Caco-2 (cell line): Measurements from ENCODE around the gene BAIAP3. TPM values are rescaled to one million over a fixed set of nuclear protein-coding genes. Genes with fewer than 3 reads are reported as not detected.
A peak's percentile ranks its signal among the peaks of the same experiment; 100 is the strongest.

Experiments
- BruUV-seq: library from RNA; stranded (reverse); fragments of 400-500 nt; replicated peaks from 2 replicates; lab custom pipeline; 2021; lab: Mats Ljungman, UMichigan
- CTCF ChIA-PET: fragments of 300-600 bp; sonication (Branson Sonifier 250); formaldehyde crosslinking; loops from one replicate; lab custom pipeline; 2022; ENCODE audit warnings: antibody characterized with exemption; lab: Charles Lee
- POLR2A ChIA-PET: fragments of 300-600 bp; sonication (Branson Sonifier 250); formaldehyde crosslinking; loops from one replicate; lab custom pipeline; 2022; ENCODE audit warnings: antibody characterized with exemption; lab: Charles Lee
- DNase-seq, 2 experiments: peaks; one replicate each; pipeline versions ENCODE4 v3.0.0 to v3.0.0-alpha.2; 2020 to 2022
- H3K27me3 ChIP-seq: replicated peaks from 2 replicates; pipeline ENCODE4 v1.6.0; 2011; ENCODE audit warnings: low read length; ENCODE audit not compliant: control insufficient read depth, insufficient read depth
- H3K36me3 ChIP-seq: 2 replicates; pipeline ENCODE4 v1.5.1; 2011; ENCODE audit warnings: low read length; ENCODE audit not compliant: control insufficient read depth, insufficient read depth
- H3K4me1 ChIP-seq: fragments of 250-450 bp; sonication (Bioruptor Pico); 2 replicates; pipeline ENCODE4 v1.5.1; 2020; ENCODE audit warnings: mild to moderate bottlenecking
- H3K4me3 ChIP-seq: 2 replicates; pipeline ENCODE4 v1.5.1; 2011; ENCODE audit warnings: low read depth, mild to moderate bottlenecking, control low read depth, low read length
- H3K9me3 ChIP-seq: fragments of 250-450 bp; sonication (Bioruptor Pico); 2 replicates; pipeline ENCODE4 v1.5.1; 2020; ENCODE audit warnings: mild to moderate bottlenecking, moderate library complexity
- H3K27ac Mint-ChIP-seq: one replicate; pipeline ENCODE4 v1.8.0; 2022; ENCODE audit warnings: mixed read lengths; ENCODE audit not compliant: unreplicated experiment
- H3K27me3 Mint-ChIP-seq: one replicate; pipeline ENCODE4 v1.8.0; 2022; ENCODE audit warnings: mixed read lengths; ENCODE audit not compliant: insufficient read depth, unreplicated experiment
- H3K36me3 Mint-ChIP-seq: one replicate; pipeline ENCODE4 v1.8.0; 2022; ENCODE audit warnings: mild to moderate bottlenecking, mixed read lengths; ENCODE audit not compliant: insufficient read depth, unreplicated experiment
- H3K4me1 Mint-ChIP-seq: one replicate; pipeline ENCODE4 v1.8.0; 2022; ENCODE audit warnings: low read depth, mixed read lengths; ENCODE audit not compliant: unreplicated experiment
- H3K4me3 Mint-ChIP-seq: one replicate; pipeline ENCODE4 v1.8.0; 2022; ENCODE audit warnings: mild to moderate bottlenecking, moderate library complexity, mixed read lengths; ENCODE audit not compliant: unreplicated experiment
- H3K9me3 Mint-ChIP-seq: one replicate; pipeline ENCODE4 v1.8.0; 2022; ENCODE audit warnings: mixed read lengths; ENCODE audit not compliant: unreplicated experiment
- CTCF ChIP-seq, 2 experiments: fragments of 200-600 bp in 1 of 2; IDR thresholded peaks; 1 replicate in 1 of 2; 2 replicates in 1 of 2; pipeline versions ENCODE4 v1.5.1 to v1.8.0; 2011 to 2022; ENCODE audit warnings: antibody characterized with exemption in 1 of 2, control low read depth in 1 of 2, inconsistent platforms in 1 of 2, low read depth in 1 of 2, low read length in 1 of 2, mild to moderate bottlenecking in 1 of 2, moderate library complexity in 1 of 2; ENCODE audit not compliant: insufficient read depth in 1 of 2, severe bottlenecking in 1 of 2, unreplicated experiment in 1 of 2
- intact Hi-C: fragments of 100-400 bp; cut with micrococcal nuclease; formaldehyde crosslinking; loops from one replicate; pipeline ENCODE4 v1.10.0; 2022; ENCODE audit not compliant: unreplicated experiment
- total RNA-seq: library from RNA; stranded (reverse); gene quantifications from 2 replicates; pipeline ENCODE4 v1.2.3, GENCODE V29; 2022

BAIAP3 gene
- total RNA-seq, 1 experiment from 2014 or later: 5.0 TPM

DNA sequence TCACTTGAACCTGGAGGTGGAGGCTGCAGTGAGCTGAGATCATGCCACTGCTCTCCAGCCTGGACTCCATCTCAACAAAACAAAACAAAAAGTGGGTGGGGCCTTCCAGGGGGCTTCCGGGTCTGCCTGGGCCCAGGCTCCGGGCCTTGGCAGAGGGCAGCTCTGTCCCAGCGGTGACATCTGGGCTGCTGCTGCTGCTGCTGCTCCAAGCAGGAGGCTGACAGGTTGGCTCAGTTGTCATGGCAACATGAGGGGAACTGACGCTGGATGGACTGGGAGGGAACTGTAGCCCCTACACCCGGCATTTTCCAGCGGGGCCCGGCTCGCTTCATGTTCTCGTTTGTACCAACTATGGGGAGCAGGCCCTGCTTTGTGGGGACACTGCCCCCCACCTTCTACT, 4.0 kb downstream of the BAIAP3 start:
- H3K36me3 Mint-ChIP-seq: no peaks in the 10 kb centered on the region
- ChIA-PET POLR2A (no interaction called here), CTCF (interaction anchor here (0.5 kb wide), 1 partner anchor 122 kb away, joined by 4 read pairs; no protein-coding TSS in a partner anchor)
- Histone ChIP-seq H3K9me3 (no peaks in the 10 kb centered on the region), H3K36me3 (no peaks in the 10 kb centered on the region), H3K4me3 (no peak overlapping the region), H3K27me3 (peaks cover 1% of the 10 kb centered on the region; the same call in 1 of the 2 replicates), H3K4me1 (peaks cover 4% of the 10 kb centered on the region; the same call in 1 of the 2 replicates)
- intact Hi-C loops: no loop called here
- no peak overlapping the region for H3K4me3 Mint-ChIP-seq
- DNase-seq: no peak
- H3K9me3 Mint-ChIP-seq: no peaks in the 10 kb centered on the region
- peaks cover 3% of the 10 kb centered on the region for H3K27me3 Mint-ChIP-seq
- no peaks in the 10 kb centered on the region for H3K4me1 Mint-ChIP-seq
- no TSS peak for BruUV-seq
- no peak overlapping the region for H3K27ac Mint-ChIP-seq
- TF ChIP-seq CTCF (IDR thresholded peaks at IDR 0.05; ENCODE audit: insufficient read depth in 1 of 2, low read depth in 1 of 2, low read length in 1 of 2, severe bottlenecking in 1 of 2, unreplicated experiment in 1 of 2): no peak

GRCh38 chr16:1338119-1338730, 4.8 kb downstream of the BAIAP3 start:
- peaks cover 1% of the 10 kb centered on the region; the same call in 1 of the 2 replicates for H3K27me3 ChIP-seq
- intact Hi-C loops: no loop called here
- DNase-seq: peak; percentile 64 to 75
- Mint-ChIP-seq H3K27me3 (peaks cover 3% of the 10 kb centered on the region), H3K36me3 (peaks cover 4% of the 10 kb centered on the region), H3K4me3 (no peak overlapping the region), H3K4me1 (peaks cover 3% of the 10 kb centered on the region), H3K9me3 (no peaks in the 10 kb centered on the region), H3K27ac (no peak overlapping the region)
- peaks cover 4% of the 10 kb centered on the region; the same call in 1 of the 2 replicates for H3K4me1 ChIP-seq
- no peaks in the 10 kb centered on the region for H3K36me3 ChIP-seq
- POLR2A ChIA-PET: no interaction called here
- TF ChIP-seq CTCF (IDR thresholded peaks at IDR 0.05; ENCODE audit: insufficient read depth in 1 of 2, low read depth in 1 of 2, low read length in 1 of 2, severe bottlenecking in 1 of 2, unreplicated experiment in 1 of 2): peak; percentile 61 to 79
- H3K4me3 ChIP-seq: no peak overlapping the region
- CTCF ChIA-PET: interaction anchor here (0.5 kb wide), 2 partner anchors 9 to 123 kb away, joined by 3 to 4 read pairs; no protein-coding TSS in a partner anchor
- no TSS peak for BruUV-seq
- no peaks in the 10 kb centered on the region for H3K9me3 ChIP-seq

GRCh38 chr16:1338855-1339675, 5.6 kb downstream of the BAIAP3 start:
- peaks cover 3% of the 10 kb centered on the region for H3K27me3 Mint-ChIP-seq
- H3K4me1 Mint-ChIP-seq: peaks cover 8% of the 10 kb centered on the region
- H3K27ac Mint-ChIP-seq: no peak overlapping the region
- peaks cover 1% of the 10 kb centered on the region; the same call in 1 of the 2 replicates for H3K27me3 ChIP-seq
- H3K4me1 ChIP-seq: 0 out of 2 replicates have a peak, but pooled peaks cover 3% of the 10 kb centered on the region
- H3K36me3 ChIP-seq: no peaks in the 10 kb centered on the region
- intact Hi-C loops: no loop called here
- no peaks in the 10 kb centered on the region for H3K9me3 ChIP-seq
- no peak for TF ChIP-seq CTCF (IDR thresholded peaks at IDR 0.05; ENCODE audit: insufficient read depth in 1 of 2, low read depth in 1 of 2, low read length in 1 of 2, severe bottlenecking in 1 of 2, unreplicated experiment in 1 of 2)
- peaks cover 8% of the 10 kb centered on the region for H3K36me3 Mint-ChIP-seq
- DNase-seq: no peak
- no peak overlapping the region for H3K4me3 ChIP-seq
- POLR2A ChIA-PET: no interaction called here
- no peak overlapping the region for H3K4me3 Mint-ChIP-seq
- CTCF ChIA-PET: interaction anchor here (0.5 kb wide), 1 partner anchor 8 kb away, joined by 3 read pairs; no protein-coding TSS in a partner anchor
- no TSS peak for BruUV-seq
- no peaks in the 10 kb centered on the region for H3K9me3 Mint-ChIP-seq
